Epithelial cell of prostate (primary cell): Measurements from ENCODE around the gene MYRF.

Source experiments
- DNase-seq: peaks from one replicate; pipeline ENCODE4 v3.0.0-alpha.2; 2011; ENCODE audit warnings: low read depth, low spot score
- H3K27ac ChIP-seq: fragments of 450-650 bp; 2 replicates; pipeline ENCODE4 v1.5.1; 2017; ENCODE audit warnings: mild to moderate bottlenecking

MYRF gene

GRCh38 chr11:61756147-61756451, 3.7 kb downstream of the MYRF start:
- no peak overlapping the region for H3K27ac ChIP-seq

GRCh38 chr11:61756452-61757212, 4.2 kb downstream of the MYRF start:
- no peak for DNase-seq

More at GRCh38 chr11:61756147-61756451, 3.7 kb downstream of the MYRF start:
- no peak for DNase-seq

GRCh38 chr11:61757213-61757862, 4.9 kb downstream of the MYRF start:
- no peak for DNase-seq
- H3K27ac ChIP-seq, result no peak overlapping the region

More at GRCh38 chr11:61756452-61757212, 4.2 kb downstream of the MYRF start:
- no peak overlapping the region for H3K27ac ChIP-seq

- H3K27ac ChIP-seq, result no peak overlapping the region
- no peak for DNase-seq
Measured at GRCh38 chr11:61760946-61761345, 8.5 kb downstream of the MYRF start.

- DNase-seq, result no peak
- no peak overlapping the region for H3K27ac ChIP-seq
Measured at GRCh38 chr11:61761440-61762222, 9.2 kb downstream of the MYRF start.

GRCh38 chr11:61762223-61762615, 9.8 kb downstream of the MYRF start:
- no peak overlapping the region for H3K27ac ChIP-seq
- no peak for DNase-seq

GRCh38 chr11:61762798-61763197, 10.4 kb downstream of the MYRF start:
- DNase-seq, result no peak

GRCh38 chr11:61763930-61764605, 11.6 kb downstream of the MYRF start:
- H3K27ac ChIP-seq, result no peak overlapping the region
- no peak for DNase-seq

More at GRCh38 chr11:61762798-61763197, 10.4 kb downstream of the MYRF start:
- H3K27ac ChIP-seq, result no peak overlapping the region

- DNase-seq, result no peak
- H3K27ac ChIP-seq, result no peak overlapping the region
Measured at GRCh38 chr11:61764606-61765260, 12.3 kb downstream of the MYRF start.

- no peak for DNase-seq
- H3K27ac ChIP-seq, result no peak overlapping the region
Measured at GRCh38 chr11:61765550-61766253, 13.3 kb downstream of the MYRF start.

GRCh38 chr11:61766353-61766841, 14.0 kb downstream of the MYRF start:
- no peak overlapping the region for H3K27ac ChIP-seq
- no peak for DNase-seq

GRCh38 chr11:61768376-61769076, 16.1 kb downstream of the MYRF start:
- DNase-seq, result no peak

GRCh38 chr11:61769169-61769920, 16.9 kb downstream of the MYRF start:
- DNase-seq, result no peak
- H3K27ac ChIP-seq, result no peak overlapping the region

More at GRCh38 chr11:61768376-61769076, 16.1 kb downstream of the MYRF start:
- H3K27ac ChIP-seq, result no peak overlapping the region

GRCh38 chr11:61769946-61770683, 17.7 kb downstream of the MYRF start:
- DNase-seq, result no peak
- H3K27ac ChIP-seq, result no peak overlapping the region

- no peak overlapping the region for H3K27ac ChIP-seq
- DNase-seq, result no peak
Measured at GRCh38 chr11:61771195-61771894, 18.9 kb downstream of the MYRF start.

GRCh38 chr11:61771985-61772455, 19.6 kb downstream of the MYRF start:
- DNase-seq, result no peak
- no peak overlapping the region for H3K27ac ChIP-seq

GRCh38 chr11:61773356-61773755, 20.9 kb downstream of the MYRF start:
- no peak for DNase-seq
- no peak overlapping the region for H3K27ac ChIP-seq
